Measurements from ENCODE around the gene GJD3.

Gene GJD3

DNA sequence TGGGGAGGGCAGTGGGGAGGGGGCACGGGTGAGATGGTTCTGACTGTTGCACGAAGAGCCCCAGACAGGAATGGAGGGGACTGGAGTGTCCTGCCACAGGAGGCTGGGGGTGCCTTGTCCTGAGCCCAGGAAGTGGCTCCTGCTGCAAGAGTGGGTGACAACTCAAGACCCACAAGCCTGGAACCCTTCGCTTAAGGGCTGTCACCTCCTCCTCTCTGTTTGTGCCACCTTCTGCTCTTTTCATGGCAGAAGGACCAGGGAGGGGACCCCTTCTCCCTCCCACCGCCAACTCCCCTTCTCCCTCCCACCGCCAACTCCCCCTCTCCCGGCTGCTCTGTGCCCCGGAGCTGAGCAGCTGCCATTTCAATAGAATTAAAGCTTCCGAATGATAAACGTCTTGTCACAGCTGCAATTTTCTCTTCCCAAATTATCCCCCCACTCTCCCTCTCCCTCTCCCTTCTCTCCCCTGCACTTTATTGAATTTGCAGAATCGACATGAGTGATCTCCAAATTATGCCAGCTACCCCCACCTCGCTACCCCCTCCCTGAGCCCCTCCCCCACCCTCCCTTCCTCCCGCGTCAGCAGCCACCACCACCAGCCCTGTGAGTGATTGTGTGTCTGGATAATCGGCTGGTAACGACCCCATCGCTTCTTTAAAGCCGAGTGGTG is 13.7 kb downstream of the GJD3 start:
- no peak for DNase-seq

DNA sequence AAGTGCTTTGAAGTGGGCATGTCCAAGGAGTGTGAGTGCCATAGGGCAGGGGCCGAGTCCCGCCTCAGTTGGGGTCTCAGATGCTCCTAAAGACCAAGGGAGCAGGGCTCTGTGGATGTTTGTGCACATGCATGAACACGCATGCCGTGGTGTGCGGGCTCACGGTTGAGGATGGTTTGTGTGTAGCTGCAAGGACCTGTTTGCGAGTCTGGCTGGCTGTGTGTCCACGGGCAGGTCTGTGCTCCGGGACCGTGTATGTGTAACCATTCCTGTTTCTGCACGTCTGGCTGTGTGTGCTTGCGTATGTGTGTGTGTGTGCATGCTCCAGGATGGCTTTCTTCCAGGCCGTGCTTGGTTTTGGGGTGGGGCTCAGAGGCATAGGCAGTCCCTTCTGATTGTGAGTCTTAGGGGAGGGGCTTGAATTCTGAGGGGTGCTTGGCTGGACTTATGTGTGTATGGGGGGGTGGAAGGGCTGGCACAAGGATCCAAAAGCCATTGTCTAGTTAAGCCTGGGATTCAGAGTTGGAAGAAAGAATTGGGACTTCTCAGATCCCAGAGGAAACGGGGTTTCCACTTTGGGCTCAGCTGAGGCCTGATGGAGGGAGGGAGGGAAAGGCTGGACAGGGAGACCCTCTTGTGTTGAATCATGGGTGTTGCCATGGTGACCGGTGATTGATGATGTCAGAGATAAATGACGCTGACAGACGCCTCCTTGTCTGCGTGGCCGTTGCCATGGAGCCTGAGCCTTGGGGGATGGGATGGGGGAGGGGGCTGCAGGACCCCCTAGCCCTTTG is 14.4 kb downstream of the GJD3 start:
- no peak for DNase-seq

- DNase-seq: no peak
Observed at GRCh38 chr17:40349477-40349894, 15.1 kb downstream of the GJD3 start.

DNA sequence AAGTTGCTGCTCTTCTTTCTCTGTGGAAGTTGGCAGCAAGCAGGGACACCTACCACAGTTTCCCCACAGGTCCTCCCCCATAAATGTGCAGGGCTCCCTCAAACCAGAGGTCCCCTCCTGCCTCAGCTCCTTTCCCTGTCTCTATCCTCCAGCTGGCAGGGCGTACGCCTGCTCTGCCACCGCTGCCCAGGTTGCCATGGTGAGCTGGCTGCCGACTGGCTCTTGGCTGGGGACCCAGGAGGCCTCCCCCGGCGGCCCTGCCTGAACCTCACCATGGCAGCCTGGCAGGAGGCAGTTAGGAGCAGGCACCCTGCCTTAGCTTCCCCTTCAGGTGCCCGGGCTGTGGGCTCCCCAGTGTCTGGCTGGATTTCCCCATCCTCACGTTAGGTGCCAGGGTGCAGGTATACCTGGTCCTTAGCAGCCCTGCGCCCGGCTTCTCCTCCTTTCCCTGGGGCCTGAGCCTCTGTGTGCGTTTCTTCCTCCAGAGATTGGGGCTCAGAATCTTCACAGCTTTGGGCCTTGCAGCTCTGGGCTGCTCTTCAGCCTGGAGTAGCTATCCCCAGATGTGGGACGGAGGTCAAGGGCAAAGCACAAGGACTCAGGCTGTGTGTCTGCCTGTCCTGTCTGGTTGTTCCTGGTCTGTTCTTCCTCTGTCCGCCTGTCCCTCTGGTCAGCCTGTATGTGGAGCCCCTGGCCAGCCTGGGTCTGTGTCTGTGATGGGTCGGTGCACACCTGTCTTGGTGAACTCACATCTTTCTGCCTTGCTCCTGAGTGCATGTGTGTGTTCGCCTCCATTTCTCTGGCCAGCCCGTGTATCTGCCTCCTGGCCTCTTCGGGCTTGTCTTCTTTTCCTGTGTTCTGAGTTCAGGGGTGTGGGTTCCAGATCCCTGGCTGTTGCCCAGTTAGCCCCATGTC is 15.7 kb downstream of the GJD3 start:
- no peak for DNase-seq

GRCh38 chr17:40348136-40348504 is 16.4 kb downstream of the GJD3 start:
- no peak for DNase-seq

DNA sequence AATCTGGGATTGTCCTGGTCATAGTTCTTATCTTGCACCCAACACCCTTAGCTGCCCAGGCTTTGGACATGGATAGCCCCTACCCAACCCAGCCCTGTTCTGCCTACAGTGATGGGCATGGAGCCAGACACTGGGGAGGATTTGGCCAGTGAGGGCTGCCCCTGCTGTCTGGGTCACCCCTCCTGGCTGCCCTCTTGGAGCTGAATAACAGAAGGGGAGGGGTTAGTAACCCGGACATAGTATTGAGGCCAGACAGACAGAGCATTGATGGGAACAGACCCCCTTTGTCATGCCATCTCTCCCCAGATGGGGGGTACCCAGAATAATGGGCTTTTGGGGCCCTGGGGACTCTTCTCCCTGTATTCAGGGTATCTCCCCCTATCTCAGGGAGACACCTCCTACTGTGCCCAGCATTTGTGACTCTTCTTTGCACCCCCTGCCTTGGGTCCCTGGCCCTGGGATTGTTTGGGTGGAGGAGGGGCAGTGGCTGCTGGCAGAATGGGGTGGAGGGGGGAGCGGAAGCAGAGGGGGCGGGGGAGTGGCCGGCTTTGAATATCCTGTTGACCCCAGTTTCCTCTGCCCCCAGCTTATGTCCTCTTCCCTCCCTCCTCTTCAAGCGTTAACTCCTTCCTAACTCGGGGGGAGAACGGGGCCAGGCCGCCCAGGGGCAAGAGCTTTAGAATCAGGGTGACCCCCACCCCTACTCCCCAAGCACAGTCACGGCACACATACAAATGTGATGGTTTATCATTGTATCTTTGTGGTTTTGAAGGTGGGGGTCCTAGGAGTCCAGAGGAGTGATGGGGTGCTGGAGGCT is 17.0 kb downstream of the GJD3 start:
- DNase-seq: no peak

DNA sequence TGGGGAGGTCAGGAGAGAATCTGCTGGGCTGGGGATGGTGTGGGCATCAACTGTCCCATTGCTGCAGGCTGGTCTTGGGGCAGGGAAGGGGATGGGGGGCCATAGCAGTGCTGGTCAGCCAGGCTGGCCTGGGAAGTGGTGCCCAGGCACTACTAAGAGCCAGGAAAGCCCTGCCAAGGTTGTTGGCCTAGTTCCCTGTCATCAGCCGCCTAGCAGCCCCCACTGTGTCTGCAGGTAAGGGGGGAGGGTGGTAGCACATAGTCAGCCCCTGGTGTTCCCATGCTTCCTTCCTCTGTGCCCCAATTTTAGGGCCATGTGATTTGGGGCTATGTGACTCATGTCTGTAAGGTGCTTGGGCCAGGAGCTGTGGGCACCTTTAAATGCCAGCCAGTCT is 17.8 kb downstream of the GJD3 start:
- no peak for DNase-seq

DNA sequence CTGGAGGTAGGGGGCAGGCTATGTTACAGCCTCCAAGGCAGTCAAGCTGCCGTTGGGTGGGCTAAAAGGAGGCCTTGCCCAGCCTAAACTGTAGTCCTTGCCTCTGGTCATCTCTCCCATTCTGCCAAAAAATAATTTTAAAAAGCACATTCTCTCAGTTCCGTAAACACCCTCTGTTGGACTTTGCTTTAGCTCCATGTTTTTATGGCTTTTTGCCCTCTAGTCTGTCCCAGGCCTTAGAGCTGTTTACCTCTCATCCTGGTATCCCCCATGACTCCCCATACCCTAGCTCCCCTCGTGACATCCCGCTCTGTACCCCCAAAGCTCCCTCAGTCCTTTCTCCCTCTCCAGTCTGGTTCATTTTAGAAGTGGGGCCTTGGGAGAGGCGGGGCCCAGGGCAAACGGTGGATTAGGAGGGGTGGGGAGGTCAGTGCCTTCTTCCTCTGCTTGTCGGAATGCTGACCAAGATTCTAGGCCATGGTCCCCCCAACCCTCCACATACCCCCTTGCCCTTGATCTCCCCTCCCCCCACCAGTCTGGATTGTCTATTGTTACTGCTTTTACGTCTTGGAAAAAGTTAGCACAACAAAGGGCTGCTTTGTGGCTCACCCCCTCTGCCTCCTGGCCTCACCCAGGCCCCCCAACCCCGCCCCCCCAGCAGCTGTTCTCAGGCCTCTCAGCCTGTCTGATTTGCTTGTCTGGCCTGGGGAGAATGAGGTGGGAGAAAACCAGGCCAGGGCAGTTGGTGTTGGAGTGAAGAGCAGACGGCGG is 18.4 kb downstream of the GJD3 start:
- no peak for DNase-seq

GRCh38 chr17:40345161-40345993 is 19.2 kb downstream of the GJD3 start:
- DNase-seq: peak; percentile 39 to 45

- DNase-seq: peak in 1 of 2 donors; percentile 34
Observed at GRCh38 chr17:40344421-40345160, 19.9 kb downstream of the GJD3 start.

- DNase-seq: no peak
Observed at GRCh38 chr17:40343219-40344119, 21.1 kb downstream of the GJD3 start.

GRCh38 chr17:40342504-40343218 is 21.9 kb downstream of the GJD3 start:
- no peak for DNase-seq

GRCh38 chr17:40341808-40342503 is 22.6 kb downstream of the GJD3 start:
- DNase-seq: no peak

DNA sequence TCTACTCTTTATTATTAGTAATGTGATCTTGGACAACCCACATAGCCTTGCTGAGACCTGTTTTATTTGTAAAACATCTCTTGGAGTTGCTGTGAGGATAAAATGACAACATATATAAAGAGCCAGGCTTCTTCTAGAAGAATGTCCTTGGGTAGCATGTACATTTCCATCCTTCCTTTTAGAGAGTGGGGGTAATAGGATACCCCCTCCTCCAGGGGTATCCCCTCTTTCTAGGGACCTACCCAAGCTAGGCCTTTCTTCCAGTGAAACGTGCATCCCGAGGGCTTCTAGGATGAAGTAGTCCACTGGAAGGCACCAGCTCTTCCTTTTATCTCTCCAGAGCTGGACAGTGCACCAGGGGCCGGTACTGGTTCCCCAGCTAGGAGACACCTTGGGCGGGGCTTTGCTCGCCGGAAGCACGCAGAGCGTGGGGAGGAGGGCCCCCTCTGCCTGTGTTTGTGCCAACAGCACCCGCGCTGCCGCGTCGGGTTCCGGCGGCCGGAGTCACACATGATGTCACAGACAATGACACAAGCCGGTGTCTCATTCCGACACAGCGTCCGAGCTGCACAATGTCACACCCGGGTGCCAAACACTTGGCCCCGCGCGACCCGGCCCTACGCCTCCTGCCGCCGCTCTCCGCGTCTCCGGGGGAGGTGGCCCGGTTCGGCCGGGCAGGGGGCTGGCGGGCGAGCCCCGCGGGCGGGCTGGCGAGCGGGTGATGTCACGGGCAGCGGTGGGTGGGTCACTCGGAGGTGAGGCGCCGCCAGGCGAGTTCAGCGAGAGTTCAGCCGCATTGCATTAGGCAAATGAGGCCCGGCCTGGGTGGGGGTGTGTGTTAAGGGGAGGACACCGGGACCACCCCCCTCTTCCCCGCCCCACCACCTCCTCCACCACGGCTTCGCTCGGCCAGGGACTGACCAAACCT is 23.4 kb downstream of the GJD3 start:
- DNase-seq: peak; percentile 82 to 84

- no peak for DNase-seq
Observed at GRCh38 chr17:40340327-40340726, 24.2 kb downstream of the GJD3 start.

DNA sequence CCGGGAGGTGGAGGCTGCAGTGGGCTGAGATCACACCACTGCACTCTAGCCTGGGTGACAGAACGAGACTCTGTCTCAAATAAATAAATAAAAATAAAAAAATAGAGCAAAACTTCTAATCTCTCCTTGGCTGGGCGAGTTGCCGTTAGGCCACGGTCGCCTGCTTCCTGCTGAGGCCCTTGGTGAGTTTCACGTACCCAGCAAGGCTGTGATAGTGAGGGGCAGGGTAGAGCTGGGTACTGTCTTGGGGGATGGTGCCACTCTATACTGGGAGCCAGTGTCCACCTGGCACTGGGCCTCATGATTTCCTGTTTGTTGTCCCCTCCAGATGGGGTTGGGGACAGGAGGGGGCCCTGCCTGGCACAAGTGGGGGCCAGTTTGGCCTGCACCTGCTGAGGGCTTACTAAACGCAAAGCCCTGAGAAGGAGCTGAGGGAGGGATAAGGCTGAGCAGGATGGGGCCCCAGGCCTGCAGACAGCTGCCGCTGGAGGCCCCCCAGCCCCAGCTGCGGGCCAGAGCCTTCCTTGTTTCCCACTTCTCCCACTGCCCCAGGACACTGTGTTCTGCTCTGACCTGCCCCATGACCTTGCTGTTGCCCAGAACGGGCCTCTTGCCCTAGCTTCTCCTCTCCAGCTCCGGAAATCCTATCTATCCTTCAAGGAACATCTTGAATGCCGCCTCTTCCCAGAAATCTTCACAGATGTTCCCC is 25.4 kb downstream of the GJD3 start:
- DNase-seq: no peak

Measured in stimulated activated CD4-positive, alpha-beta T cell treated with anti-CD3 and anti-CD28 coated beads, Interleukin-2, amount 100 ng/mL, for 24 hours (primary cell).